Activated CD4-positive, alpha-beta T cell treated with anti-CD3 and anti-CD28 coated beads, Interleukin-2, Interleukin-4, amounts not matched to agents 100 ng/mL and 50 ng/mL, durations not matched to agents 16 hours and 8 hours (primary cell): ENCODE results near the gene TOR1AIP1.

Source experiments
- DNase-seq: peaks from one replicate; pipeline ENCODE4 v3.0.0-alpha.2; 2020; ENCODE audit warnings: low spot score

Gene TOR1AIP1

DNA sequence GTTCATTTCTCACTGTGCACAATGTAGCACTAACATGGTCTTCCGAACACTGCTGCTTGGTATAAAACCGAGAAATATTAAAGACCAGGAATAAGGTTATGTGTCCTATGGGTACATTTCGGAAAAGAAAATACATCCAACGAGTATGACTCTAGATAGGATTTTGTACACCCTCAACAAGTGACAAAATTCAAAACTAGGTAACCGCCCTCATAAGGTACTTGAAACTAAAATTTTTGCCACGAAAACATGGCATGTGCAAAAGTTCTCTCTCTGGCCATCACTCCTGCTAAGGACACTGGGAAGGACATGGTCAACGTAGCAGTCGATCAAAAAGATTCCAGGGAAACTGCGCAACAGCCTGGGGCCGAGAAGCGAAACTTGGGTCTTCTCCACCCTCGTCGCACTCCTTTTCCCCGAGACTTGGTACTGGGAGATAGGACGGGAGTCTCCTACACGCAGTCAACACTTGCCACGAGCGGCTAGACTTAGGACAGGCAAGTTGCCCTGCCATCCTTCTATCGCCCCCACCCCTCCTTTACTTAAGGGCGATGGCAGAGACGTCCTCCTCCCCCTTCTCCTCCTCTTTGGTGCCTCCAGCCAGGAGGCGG is 338 bp upstream of the TOR1AIP1 start:
- no peak for DNase-seq

DNA sequence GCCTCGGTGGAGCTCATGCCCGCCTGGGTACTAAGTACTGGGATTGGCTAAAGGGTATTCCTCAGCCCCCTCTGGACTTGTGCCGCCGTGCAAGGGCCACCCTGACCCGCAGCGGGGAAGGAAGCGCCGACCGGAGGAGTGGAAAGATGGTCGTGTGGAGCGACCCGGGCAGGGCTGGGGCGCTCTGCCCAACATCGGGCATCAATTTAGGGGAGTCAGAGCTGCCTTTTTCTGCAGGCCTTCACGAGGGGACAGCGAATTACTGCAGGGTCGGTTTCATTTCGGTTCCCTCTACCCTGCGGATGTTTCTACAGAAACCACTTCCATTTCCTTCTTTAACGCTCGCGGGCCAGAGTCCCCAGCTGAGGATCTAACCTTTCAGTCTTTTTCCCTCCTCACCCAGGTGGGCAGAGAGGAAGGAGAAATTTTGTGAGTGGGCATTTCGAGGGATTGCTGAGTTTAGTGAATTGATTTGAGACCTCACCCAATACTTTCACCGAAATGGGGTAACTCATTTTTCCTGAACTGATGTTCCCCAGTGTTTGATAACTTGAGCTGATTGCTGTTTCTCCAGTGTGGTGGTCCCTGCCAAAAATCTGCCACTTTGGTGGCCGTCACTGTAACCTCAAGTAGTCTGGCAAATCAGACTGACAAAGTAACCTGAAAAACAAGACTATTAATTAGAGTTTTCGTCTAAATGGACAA is 1.1 kb downstream of the TOR1AIP1 start:
- DNase-seq: no peak

DNA sequence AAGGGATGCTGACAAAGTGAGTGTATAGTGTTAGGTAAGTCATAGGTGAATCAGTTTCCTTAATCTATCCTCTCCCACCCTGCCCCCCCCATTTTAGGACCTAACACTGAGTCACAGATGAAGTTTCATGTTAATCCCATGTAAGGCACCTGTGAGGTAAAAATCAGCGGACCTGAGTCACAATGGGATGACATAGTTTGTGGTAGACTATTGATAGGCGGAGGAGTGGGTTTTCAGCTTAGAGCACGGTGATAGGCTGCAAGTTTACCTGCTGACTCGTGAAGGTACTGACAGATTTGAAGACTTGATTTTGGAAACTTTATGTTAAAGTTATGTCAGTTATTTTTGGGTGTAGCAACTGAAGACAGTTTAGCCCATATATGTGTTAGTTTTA is 1.7 kb downstream of the TOR1AIP1 start:
- DNase-seq: peak; percentile 79

DNA sequence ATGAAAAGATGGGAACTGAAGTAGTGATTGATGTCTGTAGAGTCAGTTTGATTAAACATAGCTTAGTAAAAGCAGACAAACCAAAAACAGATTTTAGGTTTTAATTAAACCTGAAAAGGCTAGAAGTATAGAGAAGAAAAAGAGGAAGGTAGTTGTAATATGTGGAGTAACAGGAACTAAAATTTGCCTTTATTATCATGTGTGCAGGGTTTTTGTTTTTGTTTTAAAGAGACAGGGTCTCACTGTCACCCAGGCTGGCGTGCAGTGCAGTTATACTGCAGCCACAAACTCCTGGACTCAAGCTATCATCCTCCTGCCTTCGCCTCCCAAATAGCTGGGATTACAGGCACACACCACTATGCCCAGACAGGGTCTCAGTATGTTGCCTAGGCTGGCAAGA is 6.0 kb downstream of the TOR1AIP1 start:
- no peak for DNase-seq

DNA sequence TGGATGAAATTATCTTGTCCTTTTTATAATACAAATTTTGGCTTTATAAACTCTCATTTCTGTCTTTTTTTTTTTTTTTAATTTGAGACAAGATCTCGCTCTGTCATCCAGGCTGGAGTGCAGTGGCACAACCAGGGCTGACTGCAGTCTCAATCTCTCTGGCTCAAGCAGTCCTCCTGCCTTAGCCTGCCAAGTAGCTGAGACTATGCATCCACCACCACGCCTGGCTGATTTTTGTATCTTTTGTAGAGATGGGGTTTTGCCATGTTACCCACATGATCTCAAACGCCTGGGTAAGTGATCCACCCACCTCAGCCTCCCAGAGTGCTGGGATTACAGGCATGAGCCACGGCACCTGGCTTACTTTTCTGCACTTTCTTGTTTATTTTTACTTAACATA is 7.5 kb downstream of the TOR1AIP1 start:
- no peak for DNase-seq

DNA sequence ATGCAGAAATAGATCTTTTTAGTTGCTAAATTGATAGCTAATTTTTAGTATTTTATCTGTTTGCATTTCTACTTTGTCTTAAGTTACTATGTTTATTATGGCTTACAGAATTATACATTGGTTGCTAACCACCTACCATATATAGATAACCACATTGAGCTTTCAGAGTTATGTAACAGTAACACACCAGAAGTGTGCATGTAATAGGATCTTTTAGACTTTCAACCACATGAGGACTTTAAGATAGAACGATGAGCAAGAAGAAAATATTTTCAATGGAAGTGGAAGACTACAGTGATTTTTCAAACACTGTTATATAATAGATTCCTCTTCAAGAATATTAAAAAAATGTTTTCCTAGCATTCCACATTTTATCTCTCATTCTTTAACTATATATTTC is 28.8 kb downstream of the TOR1AIP1 start:
- no peak for DNase-seq

DNA sequence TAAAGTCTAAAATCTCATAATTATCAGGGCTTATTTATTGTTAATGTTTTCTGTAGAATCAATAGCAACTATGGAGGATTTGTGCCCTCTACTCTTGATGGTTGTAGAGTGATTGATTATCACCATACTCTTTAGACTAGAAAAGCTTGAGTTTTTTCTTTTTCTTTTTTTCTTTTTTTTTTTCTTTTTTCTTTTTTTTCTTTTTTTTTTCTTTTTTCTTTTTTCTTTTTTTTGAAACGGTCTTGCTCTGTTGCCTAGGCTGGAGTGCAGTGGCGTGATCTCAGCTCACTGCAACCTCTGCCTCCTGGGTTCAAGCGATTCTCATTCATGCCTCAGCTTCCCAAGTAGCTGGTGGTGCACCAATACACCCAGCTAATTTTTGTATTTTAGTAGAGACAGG is 29.7 kb downstream of the TOR1AIP1 start:
- no peak for DNase-seq

DNA sequence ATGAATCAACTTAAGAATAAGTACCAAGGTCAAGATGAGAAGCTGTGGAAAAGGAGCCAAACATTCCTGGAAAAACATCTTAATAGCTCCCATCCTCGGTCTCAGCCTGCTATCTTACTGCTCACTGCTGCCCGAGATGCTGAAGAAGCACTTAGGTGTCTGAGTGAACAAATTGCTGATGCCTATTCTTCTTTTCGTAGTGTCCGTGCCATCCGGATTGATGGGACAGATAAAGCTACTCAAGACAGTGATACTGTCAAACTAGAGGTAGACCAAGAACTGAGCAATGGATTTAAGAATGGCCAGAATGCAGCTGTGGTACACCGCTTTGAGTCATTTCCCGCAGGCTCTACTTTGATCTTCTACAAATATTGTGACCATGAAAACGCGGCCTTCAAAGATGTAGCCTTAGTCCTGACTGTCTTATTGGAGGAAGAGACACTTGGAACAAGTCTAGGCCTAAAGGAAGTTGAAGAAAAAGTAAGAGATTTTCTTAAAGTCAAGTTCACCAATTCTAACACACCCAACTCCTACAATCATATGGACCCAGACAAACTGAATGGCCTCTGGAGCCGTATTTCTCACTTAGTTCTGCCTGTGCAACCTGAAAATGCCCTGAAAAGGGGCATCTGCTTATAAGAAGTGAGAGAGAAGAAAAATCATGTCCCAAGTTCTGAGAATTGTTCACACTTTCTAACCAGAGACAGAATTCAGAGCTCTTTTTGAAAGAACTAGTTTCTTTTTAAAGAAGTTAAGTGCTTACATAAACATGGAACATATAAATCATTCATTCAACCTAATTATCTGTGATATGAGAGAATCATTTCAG is 35.7 kb downstream of the TOR1AIP1 start:
- DNase-seq: peak; percentile 36

DNA sequence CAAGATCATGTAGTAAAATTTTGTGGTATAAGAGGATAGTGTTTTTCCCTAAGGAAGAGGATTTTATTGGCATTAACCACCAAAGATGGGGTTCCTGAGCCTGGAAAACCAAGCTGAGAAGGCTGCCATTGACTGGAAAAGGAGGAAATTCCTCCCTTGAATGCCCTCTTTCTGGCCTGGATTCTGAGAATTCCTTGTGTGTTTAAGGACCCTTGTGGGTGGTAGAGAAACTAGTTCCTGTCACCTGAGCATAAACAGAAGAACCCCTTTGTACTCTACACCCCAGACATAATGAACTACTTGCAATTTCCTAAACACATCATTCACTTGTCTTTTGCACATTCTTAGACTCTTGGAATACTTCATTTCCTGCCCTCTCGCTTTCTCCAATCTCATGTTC is 39.4 kb downstream of the TOR1AIP1 start:
- no peak for DNase-seq

DNA sequence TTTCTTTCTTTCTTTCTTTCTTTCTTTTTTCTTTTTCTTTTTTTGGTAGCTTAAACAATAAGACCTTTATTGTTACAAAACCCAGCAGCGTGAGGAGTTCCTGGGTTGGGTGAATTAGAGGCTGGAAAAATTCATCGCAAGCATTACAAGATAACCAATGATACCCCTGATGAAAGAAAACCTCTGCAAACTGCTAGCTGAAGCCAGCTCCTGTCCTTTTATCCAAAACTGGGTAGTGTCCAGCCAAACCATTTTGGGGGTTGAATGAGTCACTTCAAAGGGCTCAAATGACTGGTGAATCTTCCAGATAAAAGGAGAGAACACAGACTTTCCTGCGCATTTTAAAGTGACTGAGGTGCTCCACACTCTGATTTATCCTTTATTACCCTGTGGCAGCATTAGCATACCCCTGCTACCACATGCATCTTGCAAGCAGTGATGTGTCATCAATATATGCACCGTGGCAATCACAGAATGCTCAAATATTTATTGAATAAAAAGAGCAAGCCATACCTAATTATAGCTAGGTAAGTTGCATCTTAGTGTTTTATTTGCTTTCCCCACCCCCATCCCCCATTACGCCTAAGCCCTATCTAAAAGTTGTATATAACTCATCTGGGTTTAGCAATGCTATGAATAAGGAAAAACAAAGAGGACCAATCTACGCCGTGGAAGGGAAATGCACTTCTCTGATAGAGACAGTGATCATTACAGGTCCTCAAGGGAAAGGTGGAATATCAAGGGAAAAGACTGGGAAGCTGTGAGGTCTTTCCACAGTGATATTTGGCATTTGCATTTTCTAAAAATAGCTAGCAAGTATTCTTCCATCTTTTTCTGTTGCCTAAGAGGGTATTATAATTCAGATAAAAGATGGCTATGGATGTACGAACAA is 40.1 kb downstream of the TOR1AIP1 start:
- DNase-seq: no peak

DNA sequence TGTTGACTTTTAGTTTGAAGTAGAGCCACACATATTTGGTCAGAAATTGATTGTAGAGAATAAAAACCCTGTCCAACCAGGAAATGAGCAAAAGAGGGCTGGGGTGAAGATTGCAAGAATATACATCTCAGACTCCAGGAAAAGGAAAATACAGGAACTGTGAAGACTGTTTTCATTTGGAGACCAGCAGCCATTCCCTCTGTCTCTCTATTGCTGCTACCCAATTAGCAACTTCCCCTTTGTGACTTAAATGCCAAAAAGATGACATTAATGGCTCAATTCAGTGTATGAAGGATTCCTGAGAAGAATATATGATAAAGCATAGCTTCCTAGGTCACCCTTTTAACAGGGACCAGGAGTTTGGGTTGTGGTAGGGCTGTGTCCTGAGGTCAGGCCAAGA is 40.9 kb downstream of the TOR1AIP1 start:
- DNase-seq: no peak

DNA sequence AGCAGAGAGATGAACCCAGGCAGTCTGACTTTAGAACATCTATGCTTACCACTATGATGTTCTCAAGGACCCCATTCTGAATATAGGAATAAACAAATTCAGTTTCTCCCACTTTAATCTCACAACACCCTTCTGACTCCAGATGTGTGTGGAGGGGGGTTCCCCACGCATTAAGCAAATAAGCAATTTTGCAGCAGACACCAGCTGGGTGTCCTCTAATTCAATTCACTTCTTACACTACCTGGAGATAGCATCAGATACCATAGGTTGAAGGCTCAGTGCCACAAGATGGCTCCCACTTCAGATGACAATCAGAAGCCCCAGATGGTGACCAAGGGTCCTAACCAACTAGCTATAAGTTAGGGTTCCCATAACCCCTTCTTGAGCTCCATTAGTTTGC is 42.2 kb downstream of the TOR1AIP1 start:
- no peak for DNase-seq

DNA sequence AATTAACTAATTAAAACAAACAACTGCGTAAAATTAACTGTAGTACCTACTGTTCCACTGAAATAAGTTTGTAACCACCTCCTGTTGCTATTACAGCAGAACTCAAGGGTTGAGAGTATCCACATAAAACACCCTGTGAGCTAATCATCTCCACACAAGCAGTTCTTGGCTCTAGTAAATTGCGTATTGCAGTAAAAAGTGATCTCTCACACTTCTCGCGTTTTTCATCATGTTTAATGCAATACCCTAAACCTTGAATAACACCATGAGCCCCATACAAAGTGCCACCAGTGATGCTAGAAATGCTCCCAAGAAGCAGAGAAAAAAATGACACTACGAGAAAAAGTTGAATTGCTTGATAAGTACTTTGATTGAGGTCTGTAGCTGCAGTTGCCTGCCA is 43.2 kb downstream of the TOR1AIP1 start:
- DNase-seq: no peak

DNA sequence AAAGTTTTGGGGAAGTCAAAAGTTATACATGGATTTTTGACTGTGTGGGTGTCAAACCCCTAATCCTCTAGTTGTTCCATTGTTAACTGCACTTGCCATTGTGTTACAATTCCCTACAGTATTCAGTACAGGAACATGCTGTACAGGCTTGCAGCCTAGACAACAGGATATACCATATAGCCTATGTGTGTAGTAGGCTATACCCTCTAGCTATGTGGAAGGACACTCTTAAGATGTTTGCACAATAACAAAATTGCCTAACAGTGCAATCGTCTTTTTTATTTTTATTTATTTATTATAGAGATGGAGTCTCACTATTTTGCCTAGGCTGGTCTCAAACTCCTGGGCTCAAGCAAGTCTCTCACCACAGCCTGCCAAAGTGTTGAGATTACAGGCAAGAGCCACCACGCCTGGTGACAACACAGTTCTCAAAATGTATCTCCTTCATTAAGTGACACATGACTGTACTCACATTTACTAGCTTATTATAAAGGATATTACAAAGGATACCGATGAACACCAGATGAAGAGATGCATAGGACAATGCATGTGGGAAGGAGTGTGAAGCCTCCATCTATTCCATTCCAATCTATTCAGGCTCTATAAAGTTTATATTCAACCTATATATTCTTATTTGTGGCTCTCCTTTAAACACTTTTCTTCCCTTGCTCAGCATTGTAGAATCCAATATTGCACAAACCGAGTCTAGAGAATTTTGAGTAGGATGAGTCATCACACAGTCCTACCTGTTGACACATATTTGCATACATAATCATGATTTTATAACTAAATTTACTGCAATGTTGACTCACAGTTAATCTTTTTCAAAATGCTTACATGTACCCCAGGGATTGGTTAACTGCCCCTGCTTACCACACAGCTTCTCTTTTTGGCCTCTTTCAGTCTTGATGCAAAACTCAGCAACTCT is 44.1 kb downstream of the TOR1AIP1 start:
- no peak for DNase-seq

DNA sequence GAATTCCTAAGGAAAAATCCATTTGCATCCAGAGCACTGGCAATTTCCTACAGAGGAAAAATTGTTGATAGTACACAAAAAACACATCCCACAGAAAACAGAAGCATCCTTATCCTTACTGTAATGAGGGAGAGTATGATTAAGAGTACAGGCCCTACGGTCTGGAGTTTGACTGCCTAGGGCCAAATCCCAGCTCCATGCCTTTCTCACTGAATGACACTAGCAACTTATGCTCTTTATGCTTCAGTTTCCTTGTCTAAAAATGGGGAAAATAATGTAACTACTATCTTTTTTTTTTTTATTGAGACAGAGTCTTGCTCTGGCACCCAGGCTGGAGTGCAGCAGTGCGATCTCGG is 44.7 kb downstream of the TOR1AIP1 start:
- DNase-seq: no peak

DNA sequence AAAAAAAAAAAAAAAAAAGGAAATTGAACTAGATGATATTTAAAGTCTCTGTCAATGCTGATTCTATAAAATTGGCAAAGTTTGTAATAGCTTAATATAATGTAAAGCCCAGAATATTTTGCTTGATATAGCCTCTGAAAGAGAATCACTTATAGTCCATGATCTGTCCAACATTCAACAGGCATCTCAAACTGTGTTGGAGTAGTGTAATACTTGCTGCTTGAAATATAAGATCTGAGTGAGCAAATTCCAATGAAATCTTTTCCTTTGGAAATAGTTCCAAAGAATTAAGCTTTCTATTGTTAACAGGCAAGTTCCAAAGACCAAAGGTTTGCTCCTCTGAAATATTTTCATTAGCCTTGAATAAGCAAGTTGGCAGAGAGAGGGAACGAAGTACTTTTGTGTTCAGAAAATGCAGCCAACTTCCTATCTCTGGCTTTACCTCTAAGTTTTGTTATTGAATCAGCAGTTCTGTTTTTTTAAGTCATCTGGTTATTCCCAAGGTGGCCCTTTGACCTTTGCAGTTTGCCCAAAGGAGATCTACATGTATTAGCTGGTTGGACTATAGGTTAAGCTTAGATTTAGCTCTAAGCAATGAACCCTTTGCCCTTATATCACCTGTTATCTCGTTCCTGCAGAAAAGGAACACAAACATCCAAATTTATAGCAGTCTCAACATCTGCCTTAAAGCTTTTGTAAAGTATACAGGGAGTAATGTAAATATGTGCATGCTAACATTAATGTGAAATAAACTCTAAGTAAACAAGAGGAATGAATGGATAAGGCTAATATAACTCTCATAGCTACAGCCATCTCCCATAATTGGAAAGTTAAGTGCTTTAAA is 48.1 kb downstream of the TOR1AIP1 start:
- no peak for DNase-seq

DNA sequence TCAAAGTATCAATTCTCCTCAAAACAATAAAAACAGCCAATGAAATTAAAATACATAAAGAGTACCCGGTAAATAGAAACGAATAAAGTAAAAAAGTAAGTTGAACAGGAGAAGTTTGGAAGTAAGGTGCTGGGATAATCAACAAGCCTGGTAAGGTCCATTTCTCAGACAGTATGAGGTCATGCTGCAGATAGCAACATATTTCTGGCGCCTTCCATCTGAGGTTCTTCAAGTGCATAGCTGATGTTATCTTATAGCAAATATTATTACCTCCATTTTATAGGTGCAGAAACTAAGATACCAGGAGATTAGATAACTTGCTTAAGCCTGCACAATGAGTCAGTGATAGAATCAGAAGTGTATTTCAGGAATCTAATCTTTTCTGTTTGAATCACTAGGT is 48.8 kb downstream of the TOR1AIP1 start:
- no peak for DNase-seq

DNA sequence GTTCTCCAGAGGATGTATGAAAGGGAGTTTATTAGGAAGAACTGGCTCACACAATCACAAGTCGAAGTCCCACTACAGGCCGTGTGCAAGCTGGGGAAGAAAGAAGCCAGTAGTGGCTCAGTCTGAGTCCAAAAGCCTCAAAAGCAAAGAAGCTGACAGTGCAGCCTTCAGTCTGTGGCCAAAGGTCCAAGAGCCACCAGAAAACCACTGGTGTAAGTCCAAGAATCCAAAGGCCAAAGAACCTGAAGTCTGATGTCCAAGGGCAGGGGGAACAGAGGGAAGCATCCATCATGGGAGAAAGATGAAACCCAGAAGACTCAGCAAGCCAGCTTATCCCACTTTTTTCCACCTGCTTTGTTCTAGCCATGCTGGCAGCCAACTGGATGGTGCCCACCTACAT is 51.1 kb downstream of the TOR1AIP1 start:
- no peak for DNase-seq

DNA sequence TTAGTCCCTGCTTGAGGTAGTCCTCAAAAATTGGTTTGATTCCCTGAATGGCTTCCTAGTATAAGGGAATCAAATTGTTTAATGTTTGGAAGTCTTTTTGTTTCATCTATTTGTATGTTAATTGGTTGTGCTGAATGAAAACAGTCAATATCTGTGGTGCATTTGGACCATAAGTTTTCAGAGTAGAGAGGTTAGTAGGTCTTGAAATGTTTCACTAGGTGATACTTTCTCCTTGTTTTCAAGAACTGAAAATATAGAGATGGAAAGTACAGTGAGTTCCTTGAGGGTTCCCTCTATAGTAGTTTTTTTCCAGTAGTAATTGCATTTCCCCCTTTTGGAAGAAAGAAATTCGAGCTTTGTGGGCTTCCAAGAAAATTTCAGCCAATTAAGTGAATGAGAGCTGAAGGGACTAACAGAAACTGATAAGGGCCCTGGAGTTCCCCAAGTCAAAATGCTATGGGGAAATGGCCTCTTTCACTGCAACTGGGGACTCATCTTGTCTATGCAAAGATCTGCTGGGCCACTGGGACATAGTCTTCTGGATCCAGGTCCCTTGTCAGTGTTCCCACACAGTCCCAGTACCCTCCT is 53.9 kb downstream of the TOR1AIP1 start:
- DNase-seq: no peak

DNA sequence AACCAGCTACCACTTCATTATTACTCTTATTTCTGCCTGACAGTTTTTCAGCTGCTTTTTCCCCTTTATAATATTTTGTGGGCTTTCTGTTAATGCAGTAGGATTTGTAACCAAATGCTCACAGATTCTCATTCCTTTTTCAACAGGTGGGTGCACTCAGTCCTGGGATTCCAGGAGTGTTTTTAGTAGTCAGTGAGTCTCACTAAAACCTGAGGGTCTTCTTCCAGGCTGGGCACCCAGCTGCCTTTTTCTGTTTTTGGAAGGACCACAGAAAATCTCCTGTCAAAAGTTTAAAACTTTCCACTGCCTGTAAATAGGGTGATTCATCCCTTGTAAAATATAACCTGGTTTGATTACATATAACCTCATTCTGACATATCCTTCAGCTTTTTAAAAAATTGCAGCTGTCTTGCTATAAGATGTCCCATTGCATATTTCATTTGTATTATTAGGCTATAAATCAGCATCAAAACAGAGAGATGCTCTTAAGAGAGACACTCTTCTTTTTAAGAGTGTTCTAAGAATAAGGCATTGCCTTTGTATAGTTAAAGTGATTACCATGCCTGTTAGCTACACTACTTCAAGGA is 55.7 kb downstream of the TOR1AIP1 start:
- DNase-seq: no peak
